Mucosa of descending colon (tissue), 3 donors: ENCODE results near the gene OR51M1. TPM values are rescaled to one million over a fixed set of nuclear protein-coding genes. Genes with fewer than 3 reads are reported as not detected.
"Not testable (repeated sequence)": the region's sequence is repeated elsewhere in the genome, so short reads cannot be mapped to it uniquely, and the experiment has no call there.

ENCODE experiments used
- ATAC-seq: fragments of 200-7000 bp; cut with Tn5 transposase; one replicate; pipeline ENCODE4 v1.9.1; 2020; ENCODE audit warnings: mild to moderate bottlenecking, moderate library complexity
- DNase-seq, 3 donors: peaks; one replicate each; pipeline ENCODE4 v3.0.0-alpha.2; 2020
- H3K36me3 ChIP-seq: fragments of 200-600 bp; one replicate; pipeline ENCODE4 v1.8.0; 2021; ENCODE audit warnings: low read depth, mild to moderate bottlenecking
- H3K4me1 ChIP-seq: fragments of 200-600 bp; one replicate; pipeline ENCODE4 v1.8.0; 2021; ENCODE audit warnings: low read depth, mild to moderate bottlenecking
- H3K4me3 ChIP-seq: fragments of 200-600 bp; one replicate; pipeline ENCODE4 v1.8.0; 2021; ENCODE audit warnings: mild to moderate bottlenecking
- H3K9me3 ChIP-seq: fragments of 200-600 bp; one replicate; pipeline ENCODE4 v1.8.0; 2021; ENCODE audit warnings: mild to moderate bottlenecking
- CTCF ChIP-seq: fragments of 200-600 bp; IDR thresholded peaks from one replicate; pipeline ENCODE4 v1.8.0; 2022; ENCODE audit warnings: antibody characterized with exemption, mild to moderate bottlenecking
- intact Hi-C, 2 donors: fragments of 100-400 bp; cut with DNase I in 1 of 2; cut with micrococcal nuclease in 1 of 2; formaldehyde crosslinking; loops; one replicate each; pipeline versions ENCODE4 v1.11.0 to v1.11.1; 2022; cut with DNase I, micrococcal nuclease
- long read RNA-seq, 2 donors: library from polyadenylated mRNA; unstranded; transcript quantifications; one replicate each; pipeline ENCODE4 v2.0.0, GENCODE V29; 2019 to 2021
- total RNA-seq, 3 donors: library from RNA; stranded (reverse); fragmentation: NEBNext Ultra II Directional in 2 of 3; extraction: Animal tissue kit (Norgen Biotek cat#: 25700) in 2 of 3; gene quantifications; one replicate each; pipeline versions ENCODE4 v1.2.1 to v1.2.4, GENCODE V29; 2021 to 2023
- donor health status: DM: no; HTN: no; CAD: no; lungs with moderate emphysema.
- donor health status: DM: no; HTN: no; CAD: no.
- donor health status: DM: no; HTN: yes; CAD: no.

OR51M1 gene
- total RNA-seq = not detected
- long read RNA-seq, donor 1 = 0 reads
- long read RNA-seq, donor 2 = 0 reads

- no peaks in the 10 kb centered on the region for H3K4me1 ChIP-seq
- no peaks in the 10 kb centered on the region for H3K9me3 ChIP-seq
- H3K4me3 ChIP-seq = no peak within 1 kb of the TSS
- TF ChIP-seq CTCF = no peak
- intact Hi-C loops = loop anchor here in 1 of 2 donors (10.0 kb wide), 1 partner anchor 259 kb away; no protein-coding TSS in a partner anchor
- no peaks in the 10 kb centered on the region for H3K36me3 ChIP-seq
- ATAC-seq (no peak), DNase-seq (no peak)
Measured at GRCh38 chr11:5383576-5383975, at the start of gene OR51M1. TSS of gene OR51M1 (plus strand) at chr11:5383812. CDS start at chr11:5389399, 5,587 bp downstream.

GRCh38 chr11:5335170-5335569 lies 48.4 kb upstream of the OR51M1 start:
- intact Hi-C loops = no loop called here
- H3K9me3 ChIP-seq = no peaks in the 10 kb centered on the region
- no peaks in the 10 kb centered on the region for H3K36me3 ChIP-seq
- no peak for TF ChIP-seq CTCF
- no peak for DNase-seq
- H3K4me3 ChIP-seq = no peak overlapping the region
- H3K4me1 ChIP-seq = no peaks in the 10 kb centered on the region
- no peak for ATAC-seq

GRCh38 chr11:5336331-5336730 lies 47.3 kb upstream of the OR51M1 start:
- H3K4me3 ChIP-seq = no peak overlapping the region
- ATAC-seq (no peak), DNase-seq (no peak)
- H3K9me3 ChIP-seq = no peaks in the 10 kb centered on the region
- H3K4me1 ChIP-seq = no peaks in the 10 kb centered on the region
- no peaks in the 10 kb centered on the region for H3K36me3 ChIP-seq
- TF ChIP-seq CTCF = no peak
- intact Hi-C loops = no loop called here

GRCh38 chr11:5337253-5337652 lies 46.4 kb upstream of the OR51M1 start:
- H3K36me3 ChIP-seq, DNase-seq, H3K9me3 ChIP-seq, intact Hi-C loops, ATAC-seq, H3K4me3 ChIP-seq, H3K4me1 ChIP-seq: not testable (repeated sequence)

- no peak for TF ChIP-seq CTCF
- ATAC-seq = no peak
- H3K9me3 ChIP-seq = no peaks in the 10 kb centered on the region
- no peak for DNase-seq
- no peak overlapping the region for H3K4me3 ChIP-seq
- no peaks in the 10 kb centered on the region for H3K36me3 ChIP-seq
- intact Hi-C loops = no loop called here
- no peaks in the 10 kb centered on the region for H3K4me1 ChIP-seq
Measured at GRCh38 chr11:5339771-5340322, 43.8 kb upstream of the OR51M1 start.

GRCh38 chr11:5343474-5344335 lies 39.9 kb upstream of the OR51M1 start, which contains the start of gene OR51B5:
TSS of gene OR51B5 (minus strand) at chr11:5343524. CDS start at chr11:5343524, 0 bp downstream.
- intact Hi-C loops = no loop called here
- Histone ChIP-seq H3K36me3 (no peaks in the 10 kb centered on the region), H3K9me3 (no peaks in the 10 kb centered on the region), H3K4me1 (no peaks in the 10 kb centered on the region), H3K4me3 (no peak within 1 kb of the TSS)
- no peak for ATAC-seq
- DNase-seq = no peak
- TF ChIP-seq CTCF = no peak
